NCI-H2081 treated with DMSO at 0.1 percent for 48 hours (cell line): ENCODE data around the gene GSN.

Experiments
- DNase-seq: peaks from one replicate; lab custom pipeline; 2025; lab: John Stamatoyannopoulos, UW

Gene GSN

GRCh38 chr9:121303456-121304451, 35.8 kb downstream of the GSN start:
- no peak for DNase-seq

DNA sequence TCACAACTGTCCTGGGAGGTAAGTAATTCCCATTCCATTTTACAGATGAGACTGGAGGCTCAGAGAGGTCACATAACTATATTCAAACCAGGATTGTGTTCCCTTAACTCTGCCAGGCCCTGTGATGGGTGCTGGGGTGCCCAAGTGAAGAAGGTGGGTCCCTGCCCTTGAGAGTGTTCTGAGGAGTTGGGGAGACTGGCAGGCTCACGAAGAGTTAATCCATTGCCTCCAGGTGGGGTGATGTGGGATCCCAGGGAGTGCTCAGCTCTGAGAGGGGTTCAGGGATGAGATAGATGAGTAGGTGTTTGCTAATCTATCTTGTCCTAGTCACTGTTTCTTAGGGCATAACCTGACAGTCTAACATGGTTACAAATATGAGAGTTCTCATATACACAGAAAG, 36.7 kb downstream of the GSN start:
- no peak for DNase-seq

- DNase-seq, result no peak
These were observed 37.5 kb downstream of the GSN start for GRCh38 chr9:121305269-121305994.

GRCh38 chr9:121307976-121308375, 40.0 kb downstream of the GSN start:
- no peak for DNase-seq

GRCh38 chr9:121308765-121309164, 40.8 kb downstream of the GSN start:
- no peak for DNase-seq

DNA sequence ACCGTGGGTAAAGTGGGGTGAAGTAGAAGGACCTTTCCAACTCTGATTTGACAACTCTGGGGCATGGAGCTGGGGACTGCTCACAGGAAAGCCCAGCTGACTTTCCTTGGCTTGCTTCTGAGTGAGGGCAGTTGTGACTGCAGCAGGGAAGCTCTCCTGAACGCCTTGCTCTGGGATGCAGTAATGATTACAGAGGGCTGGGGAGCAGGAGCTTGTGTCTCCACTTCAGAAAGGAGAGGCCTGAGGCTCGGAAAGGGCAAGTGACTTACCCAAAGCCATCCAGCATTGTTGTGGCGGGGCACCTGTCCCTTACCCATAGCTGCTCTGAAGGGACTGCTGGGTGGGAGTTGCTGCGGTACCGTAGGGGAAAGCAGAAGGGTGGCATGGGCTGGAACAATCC, 41.2 kb downstream of the GSN start:
- DNase-seq, result no peak

- no peak for DNase-seq
These were observed 42.0 kb downstream of the GSN start for GRCh38 chr9:121309833-121310425.

- DNase-seq, result no peak
These were observed 42.6 kb downstream of the GSN start for GRCh38 chr9:121310571-121310970.

DNA sequence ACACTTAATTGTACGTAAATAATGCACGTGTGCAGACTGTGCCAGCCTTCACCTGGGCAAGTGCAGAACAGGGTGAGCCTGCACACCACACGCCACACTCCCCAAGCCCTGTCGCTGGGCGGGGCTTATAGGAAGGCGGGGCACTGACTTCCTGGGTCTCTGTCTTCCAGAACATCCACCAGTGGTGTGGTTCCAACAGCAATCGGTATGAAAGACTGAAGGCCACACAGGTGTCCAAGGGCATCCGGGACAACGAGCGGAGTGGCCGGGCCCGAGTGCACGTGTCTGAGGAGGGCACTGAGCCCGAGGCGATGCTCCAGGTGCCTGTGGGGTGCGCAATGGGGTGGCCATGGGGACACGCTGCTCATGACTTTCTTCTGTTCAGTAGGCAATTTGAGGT, 44.2 kb downstream of the GSN start:
- DNase-seq, result no peak

GRCh38 chr9:121313458-121314152, 45.6 kb downstream of the GSN start:
- no peak for DNase-seq

DNA sequence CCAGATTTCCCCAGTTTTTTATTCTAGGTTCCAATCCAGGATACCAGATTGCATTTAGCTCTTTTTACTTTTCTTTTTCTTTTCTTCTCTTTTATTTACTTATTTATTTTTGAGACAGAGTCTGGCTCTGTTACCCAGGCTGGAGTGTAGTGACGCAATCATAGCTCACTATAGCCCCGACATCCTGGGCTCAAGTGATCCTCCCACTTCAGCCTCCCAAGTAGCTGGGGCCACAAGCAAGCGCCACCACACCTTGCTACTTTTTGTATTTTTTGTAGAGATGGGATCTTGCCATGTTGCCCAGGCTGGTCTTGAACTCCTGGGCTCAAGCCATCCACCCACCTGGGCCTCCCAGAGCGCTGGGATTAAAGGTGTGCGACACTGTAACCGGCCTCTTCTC, 48.4 kb downstream of the GSN start:
- no peak for DNase-seq

DNA sequence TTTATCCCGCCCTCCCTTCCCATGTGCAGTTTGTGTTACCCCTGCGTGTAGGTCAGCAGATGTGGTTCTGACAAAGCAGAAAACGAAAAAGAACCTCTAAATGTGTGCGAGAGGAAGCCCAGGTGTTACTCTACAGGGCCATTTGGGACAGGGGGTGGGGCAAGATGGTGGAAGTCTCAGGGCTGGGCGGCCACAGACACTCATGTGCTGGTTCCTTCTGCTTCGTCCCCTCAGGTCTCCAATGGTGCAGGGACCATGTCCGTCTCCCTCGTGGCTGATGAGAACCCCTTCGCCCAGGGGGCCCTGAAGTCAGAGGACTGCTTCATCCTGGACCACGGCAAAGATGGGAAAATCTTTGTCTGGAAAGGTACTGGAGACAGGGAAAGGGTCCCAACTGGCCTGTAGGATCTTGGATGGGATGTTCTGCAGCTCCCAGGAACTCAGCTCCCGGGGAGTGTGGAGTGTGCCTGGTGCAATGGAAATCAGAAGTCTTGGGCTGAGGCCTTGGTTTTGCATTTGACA, 49.0 kb downstream of the GSN start:
- DNase-seq, result no peak

GRCh38 chr9:121317737-121318630, 50.0 kb downstream of the GSN start:
- DNase-seq, result no peak

DNA sequence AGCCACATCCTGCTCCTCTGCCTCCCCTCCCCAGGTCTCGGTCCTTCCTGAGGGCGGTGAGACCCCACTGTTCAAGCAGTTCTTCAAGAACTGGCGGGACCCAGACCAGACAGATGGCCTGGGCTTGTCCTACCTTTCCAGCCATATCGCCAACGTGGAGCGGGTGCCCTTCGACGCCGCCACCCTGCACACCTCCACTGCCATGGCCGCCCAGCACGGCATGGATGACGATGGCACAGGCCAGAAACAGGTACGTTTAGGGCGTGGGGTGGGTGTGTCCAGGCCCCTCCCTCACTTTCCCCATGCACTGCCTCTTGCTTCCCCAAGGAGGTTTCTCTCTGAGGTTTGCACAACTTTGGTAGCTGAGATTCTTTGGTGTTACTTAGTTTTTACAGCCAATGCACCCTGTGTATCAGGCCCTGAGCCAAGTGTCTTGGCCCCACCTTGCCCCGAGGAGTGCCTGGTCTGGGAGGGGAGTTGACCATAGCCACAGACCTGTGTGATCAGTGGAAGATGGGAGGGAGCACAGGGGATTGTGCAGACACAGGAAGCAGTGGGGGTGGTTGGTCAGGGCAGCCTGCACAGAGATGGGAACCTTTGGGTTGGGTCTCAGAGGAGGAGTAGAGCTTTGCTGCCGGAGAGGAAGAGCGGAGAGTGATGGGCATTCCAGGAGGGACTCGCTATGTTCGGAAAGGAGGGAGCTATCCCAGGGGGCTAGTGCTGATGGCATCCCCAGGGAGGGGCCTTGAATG, 50.8 kb downstream of the GSN start:
- no peak for DNase-seq

GRCh38 chr9:121319383-121319780, 51.4 kb downstream of the GSN start:
- no peak for DNase-seq

DNA sequence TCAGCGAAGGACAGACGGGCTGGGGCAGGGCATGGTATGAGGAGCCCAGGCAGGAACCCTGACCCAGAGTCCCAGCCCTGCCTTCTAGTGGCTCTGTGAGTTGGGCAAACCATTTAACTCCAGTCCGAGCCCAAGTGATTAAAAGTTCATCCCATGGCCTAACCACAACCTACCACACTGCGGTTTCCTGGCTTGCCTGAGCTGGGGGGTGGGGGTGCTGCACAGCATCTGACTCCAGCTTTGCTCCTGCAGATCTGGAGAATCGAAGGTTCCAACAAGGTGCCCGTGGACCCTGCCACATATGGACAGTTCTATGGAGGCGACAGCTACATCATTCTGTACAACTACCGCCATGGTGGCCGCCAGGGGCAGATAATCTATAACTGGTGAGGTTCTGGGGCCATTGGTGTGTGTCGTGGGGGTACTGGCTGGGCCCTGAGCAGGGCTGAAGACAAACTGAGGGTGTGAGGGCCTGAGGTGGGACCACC, 53.1 kb downstream of the GSN start:
- no peak for DNase-seq

GRCh38 chr9:121322037-121322736, 54.2 kb downstream of the GSN start:
- no peak for DNase-seq

- no peak for DNase-seq
These were observed 54.9 kb downstream of the GSN start for GRCh38 chr9:121322737-121323448.
